DMS153 treated with DMSO at 0.1 percent for 48 hours (cell line): ENCODE results near the gene ZNF212.
A peak's percentile ranks its signal among the peaks of the same experiment; 100 is the strongest.
"Not testable (repeated sequence)": the region's sequence is repeated elsewhere in the genome, so short reads cannot be mapped to it uniquely, and the experiment has no call there.

Experiments
- DNase-seq: peaks from one replicate; lab custom pipeline; 2025; ENCODE audit not compliant: unreplicated experiment; lab: John Stamatoyannopoulos, UW

The ZNF212 gene

DNA sequence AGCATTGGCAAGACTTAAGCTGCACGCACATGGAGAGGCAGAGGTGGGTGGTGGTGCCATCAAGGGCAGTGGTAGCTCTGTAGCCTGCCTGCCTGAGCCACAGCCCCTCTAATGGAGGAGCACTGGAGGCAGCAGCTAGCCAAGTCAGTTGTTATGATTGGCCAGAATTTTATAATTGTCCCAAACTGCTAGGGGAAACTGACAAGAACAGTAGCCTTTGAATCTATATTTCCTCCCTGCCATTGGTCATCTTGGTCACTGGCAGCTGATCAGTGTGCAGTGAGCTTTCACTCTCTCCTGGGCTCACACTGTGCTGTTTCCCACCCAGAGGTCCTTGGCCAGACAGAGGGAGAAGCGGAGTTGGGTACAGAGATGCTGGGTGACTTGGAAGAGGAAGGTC, 12.9 kb downstream of the ZNF212 start:
- no peak for DNase-seq

DNA sequence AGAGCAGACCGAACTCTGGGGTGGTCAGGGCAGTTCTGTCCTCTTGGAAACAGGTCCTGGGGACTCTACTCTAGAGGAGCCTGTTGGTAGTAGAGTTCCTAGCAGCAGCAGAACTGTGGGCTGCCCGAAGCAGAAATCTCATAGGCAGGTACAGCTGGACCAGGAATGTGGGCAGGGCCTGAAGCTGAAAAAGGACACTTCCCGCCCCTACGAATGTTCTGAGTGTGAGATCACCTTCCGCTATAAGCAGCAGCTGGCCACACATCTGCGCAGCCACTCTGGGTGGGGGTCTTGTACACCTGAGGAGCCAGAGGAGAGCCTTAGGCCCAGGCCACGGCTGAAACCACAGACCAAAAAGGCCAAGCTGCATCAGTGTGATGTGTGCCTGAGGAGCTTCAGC, 14.2 kb downstream of the ZNF212 start:
- DNase-seq: no peak

DNA sequence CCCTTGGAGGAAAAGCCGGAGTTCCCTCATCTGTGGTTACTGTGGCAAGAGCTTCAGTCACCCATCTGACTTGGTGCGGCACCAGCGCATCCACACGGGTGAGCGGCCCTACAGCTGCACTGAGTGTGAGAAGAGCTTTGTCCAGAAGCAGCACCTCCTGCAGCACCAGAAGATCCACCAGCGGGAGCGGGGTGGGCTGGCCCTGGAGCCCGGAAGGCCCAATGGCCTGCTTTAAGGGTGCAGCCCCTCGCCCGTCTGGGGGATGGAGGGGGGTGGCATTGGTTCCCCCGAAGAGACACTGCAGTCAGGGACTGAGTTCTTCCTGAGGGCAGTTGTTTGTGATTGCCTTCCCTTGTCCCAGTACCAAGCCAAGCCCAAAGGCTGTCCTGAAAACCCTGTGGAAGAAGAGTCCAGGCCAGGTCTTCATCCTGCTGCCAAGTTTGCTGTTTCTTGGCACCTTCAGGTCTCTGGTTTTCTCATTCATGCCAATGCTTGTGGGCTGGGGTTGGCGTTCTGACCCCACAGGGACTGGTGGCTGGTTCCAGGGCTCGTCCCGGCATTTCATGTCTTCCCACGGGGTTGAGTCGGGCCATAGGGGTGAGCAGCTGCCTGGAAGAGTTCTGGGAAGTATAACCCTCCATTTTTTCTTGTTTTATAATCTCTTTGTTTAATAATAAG, 14.9 kb downstream of the ZNF212 start:
- DNase-seq: no peak

DNA sequence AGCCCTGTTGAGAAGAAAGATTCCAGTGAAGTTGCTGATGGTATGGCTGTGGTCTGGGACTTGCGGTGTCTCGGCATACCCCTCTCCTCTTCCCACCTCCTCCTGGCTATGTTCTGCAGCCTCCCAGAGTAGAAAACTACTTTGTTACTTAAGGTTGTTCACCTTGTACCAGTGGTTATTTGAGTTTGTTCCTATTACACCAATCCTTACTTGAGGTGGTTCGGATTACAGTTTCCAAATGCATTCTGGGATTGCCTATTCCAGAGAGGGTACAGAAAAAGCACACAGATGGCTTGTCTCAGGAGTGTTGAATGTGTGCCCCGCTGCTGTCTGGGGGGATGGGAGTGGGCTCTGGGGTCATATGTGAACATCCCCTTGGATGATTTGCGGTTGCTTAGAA, 15.7 kb downstream of the ZNF212 start:
- DNase-seq: no peak

DNA sequence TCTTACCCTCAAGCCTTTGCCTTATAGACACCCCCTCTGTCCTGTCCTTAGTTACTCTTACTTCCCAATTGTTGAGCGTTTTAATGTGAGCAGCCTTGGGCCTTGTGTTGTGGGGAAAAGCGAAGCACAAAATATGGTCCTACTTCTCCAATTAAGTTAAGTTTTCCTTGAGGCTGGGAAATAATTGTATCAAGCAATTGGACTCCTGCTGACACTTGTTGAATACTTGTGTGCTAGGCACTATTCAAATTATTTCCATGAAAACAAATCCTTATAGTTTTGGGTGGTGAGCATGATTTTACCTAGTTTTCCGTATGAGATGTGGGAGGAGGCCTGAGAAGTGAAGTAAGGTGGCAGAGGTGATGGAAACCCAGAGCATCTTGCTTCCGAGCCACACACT, 17.1 kb downstream of the ZNF212 start:
- DNase-seq: no peak

DNA sequence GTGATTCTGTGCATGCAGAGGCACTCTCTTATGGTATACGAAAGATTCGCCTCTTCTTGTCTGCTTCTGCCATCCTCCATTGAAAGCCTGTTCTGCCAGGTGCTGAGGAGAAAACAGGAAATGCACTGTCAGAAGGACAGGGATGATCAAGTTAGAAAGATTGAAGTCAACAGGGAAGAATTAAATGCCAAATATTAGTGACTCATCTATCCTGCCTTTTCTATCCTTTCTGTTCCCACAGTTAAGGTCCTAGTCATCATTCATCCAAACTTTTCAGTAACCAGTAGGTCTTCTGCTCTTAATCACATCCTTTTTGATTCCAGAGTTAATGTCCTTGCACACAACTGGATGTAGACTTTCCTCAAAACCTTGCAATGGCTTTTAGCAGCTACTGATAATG, 17.7 kb downstream of the ZNF212 start:
- no peak for DNase-seq

DNA sequence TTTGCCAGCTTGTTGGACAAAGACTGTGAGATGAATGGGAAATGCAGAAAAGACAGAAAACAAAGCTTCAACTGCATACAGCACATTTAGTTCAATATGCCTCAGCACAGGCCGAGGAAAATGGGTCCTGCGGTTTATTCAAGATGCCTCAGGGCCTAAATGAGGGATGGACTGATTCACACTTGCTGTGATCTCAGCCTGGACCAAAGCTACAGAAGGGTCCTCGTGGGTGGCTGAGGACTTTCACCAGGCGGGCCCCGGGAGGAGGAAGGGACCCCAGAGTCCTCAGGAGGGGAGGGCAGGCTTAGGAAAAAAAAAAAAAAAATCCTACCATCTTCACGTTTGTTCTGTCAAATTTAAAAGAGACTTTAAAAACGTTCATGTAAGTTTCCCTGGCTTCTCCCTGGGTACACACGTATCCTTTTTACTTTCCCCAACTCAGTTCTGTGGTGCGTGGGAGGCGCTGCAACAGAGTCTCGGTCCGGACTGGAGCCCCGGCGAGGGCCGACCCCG, 21.9 kb downstream of the ZNF212 start:
- DNase-seq: no peak

DNA sequence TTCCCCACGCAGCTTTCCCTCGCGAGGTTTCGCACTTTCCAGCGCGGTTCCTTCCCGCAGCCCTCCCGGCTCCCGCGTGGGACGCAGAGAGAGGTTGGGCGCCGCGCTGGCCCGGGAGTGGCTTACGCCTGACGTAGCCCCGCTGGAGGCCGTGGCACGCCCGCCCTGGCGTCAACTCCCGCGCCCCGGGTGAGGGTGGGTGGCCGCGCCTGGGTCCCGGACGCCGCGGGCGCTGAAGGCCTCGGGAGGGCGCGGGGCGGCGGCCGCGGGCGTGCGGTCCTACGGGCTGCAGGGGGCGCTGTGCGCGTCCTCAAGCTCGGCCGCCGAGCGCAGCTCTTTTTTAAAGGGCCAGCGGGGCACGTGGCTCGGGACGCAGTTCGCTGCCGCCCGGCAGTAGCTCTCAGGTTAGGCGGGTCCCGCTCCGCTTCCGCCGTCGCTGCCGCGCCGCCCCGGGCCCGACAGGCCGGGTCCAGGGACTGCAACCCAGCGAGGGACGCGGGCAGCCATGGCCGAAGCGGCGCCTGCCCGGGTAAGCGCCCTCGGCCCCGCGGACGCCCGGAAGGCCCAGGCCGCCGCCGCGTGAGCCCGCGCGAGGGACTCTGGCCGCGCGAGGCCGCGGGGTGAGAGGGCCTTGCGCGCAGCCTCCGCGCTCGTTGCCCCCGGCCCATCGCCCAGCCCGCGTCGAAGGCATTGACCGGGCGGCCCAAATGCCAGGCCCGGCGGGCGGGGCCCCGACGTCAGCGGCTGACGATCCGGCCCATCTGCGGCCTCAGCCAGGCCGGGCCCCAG, 22.6 kb downstream of the ZNF212 start, which contains the start of gene ZNF783:
ZNF783 (plus strand) TSS at position 368 of the 789 bp plus-strand sequence; CDS start at position 506, 138 bp downstream.
- DNase-seq: peak; percentile 82

DNA sequence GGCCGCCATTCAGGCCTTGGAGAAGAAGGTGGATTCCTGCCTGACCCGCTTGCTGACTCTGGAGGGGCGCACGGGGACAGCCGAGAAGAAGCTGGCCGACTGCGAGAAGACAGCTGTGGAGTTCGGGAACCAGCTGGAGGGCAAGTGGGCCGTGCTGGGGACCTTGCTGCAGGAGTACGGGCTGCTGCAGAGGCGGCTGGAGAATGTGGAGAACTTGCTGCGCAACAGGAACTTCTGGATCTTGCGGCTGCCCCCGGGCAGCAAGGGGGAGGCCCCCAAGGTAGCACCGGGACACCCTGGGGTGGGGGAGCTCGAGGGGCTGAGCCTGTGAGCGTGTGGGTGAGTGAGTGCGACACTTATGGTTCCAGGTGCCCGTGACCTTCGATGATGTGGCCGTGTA, 27.0 kb downstream of the ZNF212 start:
- no peak for DNase-seq

DNA sequence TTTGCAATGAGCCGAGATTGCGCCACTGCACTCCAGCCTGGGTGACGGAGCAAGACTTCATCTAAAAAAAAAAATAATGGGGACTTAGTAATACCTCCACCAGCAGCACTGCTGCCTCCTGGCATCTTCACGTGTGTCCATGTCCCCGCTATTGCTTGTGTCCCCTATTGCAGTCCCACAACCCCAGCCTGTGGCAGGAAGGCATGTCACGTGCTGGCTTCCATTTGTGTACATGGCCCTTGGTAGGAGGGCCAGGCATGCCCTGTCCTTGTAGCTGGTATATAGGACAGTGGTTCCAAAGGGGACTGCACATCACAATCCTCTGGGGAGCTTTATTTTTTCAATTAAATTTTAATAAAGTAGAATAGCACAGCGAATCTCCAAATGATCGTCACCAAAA, 28.3 kb downstream of the ZNF212 start:
- no peak for DNase-seq

DNA sequence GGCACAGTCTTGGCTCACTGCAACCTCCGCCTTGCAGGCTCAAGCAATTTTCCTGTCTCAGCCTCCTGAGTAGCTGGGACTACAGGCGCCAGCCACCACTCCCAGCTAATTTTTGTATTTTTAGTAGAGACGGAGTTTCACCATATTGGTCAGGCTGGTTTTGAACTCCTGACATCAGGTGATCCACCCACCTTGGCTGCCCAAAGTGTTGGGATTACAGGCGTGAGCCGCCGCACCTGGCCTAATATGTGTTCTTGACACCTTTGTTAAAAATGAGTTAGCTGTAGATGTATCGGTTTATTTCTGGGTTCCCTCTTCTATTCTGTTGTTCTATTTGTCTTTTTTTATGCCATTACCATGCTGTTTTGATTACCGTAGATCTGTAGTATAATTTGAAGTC, 35.0 kb downstream of the ZNF212 start:
- DNase-seq: not testable (repeated sequence)

DNA sequence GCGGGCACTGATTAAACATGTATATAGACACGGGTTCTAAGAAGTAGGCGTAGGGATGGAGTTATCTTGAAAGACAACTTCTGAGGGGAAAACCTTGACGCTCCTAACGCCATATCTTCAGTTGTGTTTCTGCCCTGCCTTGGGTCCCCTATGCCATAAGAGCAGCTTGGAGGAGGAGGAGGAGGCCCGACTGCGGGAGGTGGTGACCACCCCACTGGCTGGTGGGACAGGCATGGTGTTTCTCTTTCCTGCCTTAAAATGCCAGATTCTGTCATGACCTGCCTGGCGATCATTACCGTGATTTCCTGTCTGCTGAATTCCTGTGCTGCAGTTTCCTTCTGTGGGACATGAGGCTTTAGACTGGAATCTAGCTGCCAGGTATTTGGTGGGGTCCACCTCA, 38.4 kb downstream of the ZNF212 start:
- DNase-seq: no peak

DNA sequence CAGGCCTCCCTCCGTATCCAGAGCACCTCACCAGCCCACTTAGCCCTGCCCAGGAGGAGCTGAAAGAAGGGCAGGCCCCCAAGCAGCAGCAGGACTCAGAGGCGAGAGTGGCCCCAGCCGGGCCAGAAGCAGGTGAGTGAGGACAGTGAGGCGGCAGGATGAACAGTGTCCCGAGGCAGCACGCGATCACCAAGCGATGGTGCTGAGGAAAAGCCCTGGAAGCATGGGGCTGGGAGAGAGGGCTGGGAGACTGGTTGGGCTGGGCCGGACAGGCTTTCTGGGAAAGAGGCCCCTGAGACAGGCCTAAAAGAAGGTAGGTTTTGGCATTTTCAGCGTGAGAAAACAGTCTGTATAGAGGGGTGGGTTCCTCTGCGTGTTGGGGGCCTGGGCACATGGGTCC, 38.9 kb downstream of the ZNF212 start:
- no peak for DNase-seq

DNA sequence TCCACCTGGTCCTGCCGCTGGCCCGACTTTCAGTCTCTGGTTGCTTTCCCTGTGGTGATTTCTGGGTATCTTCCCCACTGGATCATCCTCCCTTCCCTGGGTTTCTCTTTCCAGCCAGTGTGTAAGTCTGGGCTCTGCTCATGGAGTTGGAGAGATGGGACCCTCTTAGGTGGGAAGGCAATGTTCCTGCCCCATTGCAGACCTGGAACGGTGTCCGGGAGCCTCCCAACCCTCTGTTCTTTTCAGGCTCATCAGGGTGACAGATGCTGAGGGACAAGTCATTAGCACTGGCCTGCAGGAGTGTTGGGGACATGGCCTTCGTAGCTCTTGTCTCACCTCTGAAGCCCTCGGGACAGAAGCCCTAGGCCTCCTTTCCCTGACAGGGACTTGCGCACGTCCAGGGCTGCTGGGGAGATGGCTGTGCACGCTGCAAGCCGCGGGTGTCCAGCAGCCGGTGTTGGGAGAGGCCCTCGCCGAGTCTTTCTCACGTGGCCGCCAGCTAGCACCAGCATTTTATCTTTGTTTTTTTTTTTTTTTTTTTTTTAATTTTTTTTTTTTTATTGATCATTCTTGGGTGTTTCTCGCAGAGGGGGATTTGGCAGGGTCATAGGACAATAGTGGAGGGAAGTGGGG, 39.8 kb downstream of the ZNF212 start:
- no peak for DNase-seq

DNA sequence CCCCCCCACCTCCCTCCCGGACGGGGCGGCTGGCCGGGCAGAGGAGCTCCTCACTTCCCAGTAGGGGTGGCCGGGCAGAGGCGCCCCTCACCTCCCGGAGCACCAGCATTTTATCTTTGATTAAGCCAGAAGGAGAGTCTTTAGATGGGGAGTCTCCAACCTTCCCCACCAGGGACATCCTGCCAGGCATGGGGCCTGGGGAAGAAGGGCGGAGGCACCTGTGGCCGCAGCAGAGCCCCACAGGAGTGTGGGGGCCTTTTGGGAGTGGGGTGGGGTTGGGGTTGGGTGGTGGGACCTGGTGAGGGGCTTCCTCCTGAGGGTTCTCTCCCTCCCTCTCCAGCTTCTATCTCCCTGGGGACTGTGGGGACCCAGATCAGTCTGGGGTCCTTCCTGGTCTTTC, 40.7 kb downstream of the ZNF212 start:
- no peak for DNase-seq

DNA sequence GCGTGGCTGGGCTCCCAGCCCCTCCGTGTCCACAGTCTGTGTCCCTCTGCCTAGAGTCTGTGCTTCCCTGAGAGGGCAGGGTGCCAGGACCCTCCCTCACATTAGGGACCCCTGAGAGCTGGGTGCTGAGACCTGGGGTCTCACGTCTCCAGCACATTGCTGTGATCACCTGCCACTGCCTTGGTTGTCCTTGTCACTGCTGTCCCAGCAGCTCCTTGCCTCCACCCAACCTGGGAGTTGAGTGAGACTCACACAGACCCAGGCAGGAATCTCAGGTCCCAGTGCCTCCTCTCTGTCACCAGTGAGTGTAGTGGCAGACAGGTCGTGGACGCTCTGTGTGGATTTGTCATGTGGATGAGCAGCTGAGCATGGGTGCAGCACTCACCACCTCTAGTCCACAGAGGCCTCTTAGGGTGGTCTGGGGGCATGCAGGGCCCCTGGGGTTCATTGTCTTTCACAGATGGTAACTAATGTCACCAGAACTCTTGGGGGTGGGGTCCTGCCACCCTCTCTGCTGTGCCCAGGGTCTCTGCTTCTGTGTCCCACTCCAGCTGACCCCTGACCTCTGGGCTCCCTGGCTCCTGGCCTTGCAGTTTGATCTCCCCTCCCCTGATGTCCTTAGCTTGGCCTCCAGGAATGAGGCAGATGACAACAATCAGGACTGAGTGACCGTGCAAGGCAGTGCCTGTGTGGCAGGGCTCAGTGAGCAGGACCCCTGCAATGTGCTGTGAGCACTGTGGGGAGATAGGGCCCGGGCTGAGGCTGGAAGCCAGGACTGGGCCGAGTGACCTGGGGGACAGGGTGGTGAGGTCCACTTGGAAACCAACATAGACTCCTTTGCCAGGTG, 41.4 kb downstream of the ZNF212 start:
- DNase-seq: no peak

DNA sequence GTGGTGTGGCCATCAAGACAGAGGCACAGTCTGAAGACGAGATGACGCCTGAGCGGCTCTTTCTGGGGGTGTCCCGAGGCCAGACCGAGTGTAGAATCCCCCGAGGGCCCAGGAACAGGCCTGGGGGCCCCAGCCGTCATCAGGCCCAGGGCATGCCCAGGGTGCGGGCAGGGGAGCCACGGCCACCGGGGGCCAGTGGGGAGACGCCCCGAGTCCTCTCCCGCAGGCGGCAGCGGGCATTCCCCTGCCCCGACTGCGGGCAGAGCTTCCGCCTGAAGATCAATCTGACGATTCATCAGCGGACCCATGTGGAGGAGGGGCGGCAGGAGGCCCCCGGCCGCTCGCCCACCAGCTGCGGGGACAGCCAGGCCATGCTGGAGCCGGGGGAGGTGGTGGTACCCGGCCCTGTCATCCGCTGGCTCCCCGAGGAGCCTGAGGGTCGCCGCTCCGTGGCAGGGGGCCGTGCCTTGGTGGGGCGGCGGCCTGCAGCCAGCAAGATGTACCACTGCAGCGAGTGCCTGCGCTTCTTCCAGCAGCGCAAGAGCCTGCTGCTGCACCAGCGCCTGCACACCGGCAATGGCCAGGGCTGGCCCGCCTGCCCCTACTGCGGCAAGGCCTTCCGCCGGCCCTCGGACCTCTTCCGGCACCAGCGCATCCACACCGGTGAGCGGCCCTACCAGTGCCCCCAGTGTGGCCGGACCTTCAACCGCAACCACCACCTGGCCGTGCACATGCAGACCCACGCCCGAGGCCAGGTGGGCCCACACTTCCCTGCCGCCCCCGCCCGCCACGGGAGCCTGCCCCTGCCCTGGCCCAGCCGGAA, 42.3 kb downstream of the ZNF212 start:
- no peak for DNase-seq

DNA sequence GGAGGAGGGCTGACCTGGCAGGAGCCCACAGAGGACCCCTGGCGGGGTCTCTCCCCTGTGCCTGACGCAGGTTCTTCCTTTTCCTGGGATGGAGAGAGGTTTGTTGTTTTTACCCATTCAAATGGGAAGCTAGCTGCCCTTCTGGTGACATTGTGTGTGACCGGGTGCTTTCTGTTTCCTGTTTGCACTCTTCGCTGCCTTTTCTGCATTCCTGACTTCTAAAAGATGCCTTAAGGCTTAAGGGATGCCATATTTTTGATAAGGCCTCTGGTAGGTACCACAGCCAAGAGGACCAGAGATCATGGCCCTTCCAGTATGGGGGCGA, 42.8 kb downstream of the ZNF212 start:
- DNase-seq: no peak

DNA sequence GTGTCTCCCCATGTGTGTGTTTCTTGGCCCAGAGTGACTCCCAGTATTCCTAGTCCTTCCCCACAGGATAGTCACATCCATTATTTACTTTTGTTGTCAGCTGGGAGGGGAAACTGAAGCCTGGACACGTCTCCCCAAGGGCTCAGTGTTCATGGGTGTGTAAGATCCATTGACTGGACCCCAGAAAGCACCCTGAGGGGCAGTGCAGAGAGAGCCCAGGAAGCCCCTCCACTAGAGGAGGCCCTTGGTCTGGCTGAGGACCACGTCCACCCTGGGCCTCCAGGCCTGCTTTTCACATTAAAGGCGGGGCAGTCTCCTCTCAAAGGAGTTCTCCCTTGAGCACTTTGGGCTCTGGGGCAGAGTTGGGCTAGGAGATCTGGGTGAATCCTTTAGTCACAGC, 43.9 kb downstream of the ZNF212 start:
- DNase-seq: no peak

DNA sequence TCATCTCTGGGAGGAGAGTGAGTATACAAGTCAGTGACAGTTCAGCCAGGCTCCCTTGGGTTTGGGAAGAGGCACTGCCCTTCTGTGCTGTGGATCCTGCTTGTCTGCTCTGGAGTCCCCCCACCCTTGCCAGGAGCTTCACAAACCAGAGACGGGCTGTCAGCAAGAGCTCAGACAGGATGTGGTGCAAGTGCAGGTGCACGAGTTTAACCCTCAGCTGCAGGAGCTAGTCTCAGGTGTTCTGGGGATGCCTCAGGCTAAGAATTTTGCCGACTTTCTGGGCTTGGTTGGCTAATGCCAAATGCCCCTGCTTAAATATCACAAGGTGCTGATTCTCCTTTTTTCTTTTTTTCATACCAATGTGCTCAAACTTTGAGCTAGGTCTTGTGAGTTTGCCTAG, 44.9 kb downstream of the ZNF212 start:
- DNase-seq: no peak
